SJCRH30 (cell line): ENCODE results near the gene KIF1B. TPM values are rescaled to one million over a fixed set of nuclear protein-coding genes. Genes with fewer than 3 reads are reported as not detected.
"Not testable (repeated sequence)": the region's sequence is repeated elsewhere in the genome, so short reads cannot be mapped to it uniquely, and the experiment has no call there.

Source experiments
- DNase-seq, 2 experiments: peaks; one replicate each; pipeline ENCODE4 v3.0.0-alpha.2; 2015 to 2020
- H3K27ac ChIP-seq: fragments of 250-450 bp; sonication (Bioruptor Pico); 2 replicates; pipeline ENCODE4 v1.5.1; 2020; ENCODE audit warnings: mild to moderate bottlenecking, moderate library complexity
- H3K27me3 ChIP-seq: fragments of 250-450 bp; sonication (Bioruptor Pico); 2 replicates; pipeline ENCODE4 v1.5.1; 2020; ENCODE audit warnings: mild to moderate bottlenecking, moderate library complexity
- H3K36me3 ChIP-seq: fragments of 250-450 bp; sonication (Bioruptor Pico); 2 replicates; pipeline ENCODE4 v1.5.1; 2020; ENCODE audit warnings: mild to moderate bottlenecking, moderate library complexity
- H3K4me1 ChIP-seq: fragments of 250-450 bp; sonication (Bioruptor Pico); 2 replicates; pipeline ENCODE4 v1.5.1; 2020; ENCODE audit warnings: mild to moderate bottlenecking, moderate library complexity
- H3K4me3 ChIP-seq: fragments of 250-450 bp; sonication (Bioruptor Pico); 2 replicates; pipeline ENCODE4 v1.5.1; 2020; ENCODE audit warnings: mild to moderate bottlenecking, moderate library complexity
- H3K9me3 ChIP-seq: fragments of 250-450 bp; sonication (Bioruptor Pico); replicated peaks from 2 replicates; pipeline ENCODE4 v1.5.1; 2020; ENCODE audit warnings: mild to moderate bottlenecking, moderate library complexity
- total RNA-seq: library from RNA; depleted of rRNA; stranded (reverse); fragments of >200 nt; shearing (Covaris generic); gene quantifications from 2 replicates; pipeline ENCODE4 v1.2.3, GENCODE V29; 2014

The KIF1B gene
- total RNA-seq, 1 experiment from 2014 or later = 54.8 TPM

- Histone ChIP-seq H3K4me1 (no peaks in the 10 kb centered on the region), H3K27me3 (no peaks in the 10 kb centered on the region), H3K4me3 (no peak overlapping the region), H3K27ac (no peak overlapping the region), H3K9me3 (no peaks in the 10 kb centered on the region), H3K36me3 (peaks cover 15% of the 10 kb centered on the region)
- DNase-seq = no peak
These were observed 31.8 kb downstream of the KIF1B start for GRCh38 chr1:10242135-10242534.

DNA sequence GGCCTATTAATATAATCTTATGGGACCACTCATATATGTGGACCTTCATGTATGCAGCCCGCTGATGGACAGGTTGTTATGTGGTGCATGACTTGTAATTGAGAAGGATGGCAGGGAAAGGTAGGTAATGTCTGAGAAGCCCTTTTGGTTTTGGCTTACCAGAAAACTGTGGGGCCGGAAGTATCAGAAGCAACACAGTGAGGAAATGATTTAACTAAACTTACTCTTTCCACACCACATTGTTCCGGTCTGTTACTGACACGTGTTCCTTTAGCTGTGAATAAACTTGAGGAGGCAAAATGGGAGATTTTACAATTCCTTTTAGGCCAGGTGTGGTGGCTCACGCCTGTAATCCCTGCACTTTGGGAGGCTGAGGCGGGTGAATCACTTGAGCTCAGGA lies 32.4 kb downstream of the KIF1B start:
- no peaks in the 10 kb centered on the region for H3K27me3 ChIP-seq
- H3K4me3 ChIP-seq = no peak overlapping the region
- no peaks in the 10 kb centered on the region for H3K4me1 ChIP-seq
- no peaks in the 10 kb centered on the region for H3K9me3 ChIP-seq
- DNase-seq = no peak
- peaks cover 14% of the 10 kb centered on the region; the same call in 1 of the 2 replicates for H3K36me3 ChIP-seq
- H3K27ac ChIP-seq = no peak overlapping the region

- DNase-seq = no peak
These were observed 35.3 kb downstream of the KIF1B start for GRCh38 chr1:10245674-10246073.

DNA sequence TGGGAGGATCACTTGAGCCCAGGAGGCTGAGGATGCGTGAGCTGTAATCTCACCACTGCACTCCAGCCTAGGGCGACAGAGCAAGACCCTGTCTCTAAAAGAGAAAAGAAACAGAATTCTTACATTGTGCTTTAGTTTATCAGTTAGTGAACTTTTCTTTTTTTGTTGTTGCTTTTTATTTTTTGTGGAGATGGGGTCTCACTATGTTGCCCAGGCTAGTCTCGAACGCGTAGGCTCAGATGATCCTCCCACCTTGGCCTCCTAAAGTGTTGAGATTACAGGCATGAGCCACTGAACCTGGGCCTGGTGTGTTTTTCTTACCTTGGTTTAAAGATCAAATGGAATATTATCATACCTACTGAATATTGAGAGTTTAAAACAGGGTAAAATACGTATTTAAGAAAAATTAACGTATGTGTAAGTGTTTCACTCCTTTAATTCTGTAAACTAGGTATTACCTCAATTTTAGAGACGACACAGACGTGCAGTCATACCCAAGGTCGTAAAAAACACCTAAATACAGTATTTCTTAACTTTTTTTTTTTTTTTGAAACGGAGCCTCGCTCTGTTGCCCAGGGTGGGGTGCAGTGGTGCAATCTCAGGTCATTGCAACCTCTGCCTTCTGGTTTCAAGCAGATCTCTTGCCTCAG lies 39.6 kb downstream of the KIF1B start:
- H3K4me3 ChIP-seq = no peak overlapping the region
- H3K27me3 ChIP-seq = no peaks in the 10 kb centered on the region
- no peaks in the 10 kb centered on the region for H3K9me3 ChIP-seq
- no peak for DNase-seq
- no peak overlapping the region for H3K27ac ChIP-seq
- peaks cover 6% of the 10 kb centered on the region; the same call in 1 of the 2 replicates for H3K36me3 ChIP-seq
- peaks cover 37% of the 10 kb centered on the region for H3K4me1 ChIP-seq

More at GRCh38 chr1:10245674-10246073, 35.3 kb downstream of the KIF1B start:
- no peaks in the 10 kb centered on the region for H3K9me3 ChIP-seq
- no peak overlapping the region for H3K4me3 ChIP-seq
- no peaks in the 10 kb centered on the region for H3K27me3 ChIP-seq
- H3K27ac ChIP-seq = no peak overlapping the region
- H3K4me1 ChIP-seq = peaks cover 3% of the 10 kb centered on the region; the same call in 1 of the 2 replicates
- peaks cover 6% of the 10 kb centered on the region; the same call in 1 of the 2 replicates for H3K36me3 ChIP-seq

- H3K9me3 ChIP-seq = no peaks in the 10 kb centered on the region
- H3K4me3 ChIP-seq = no peak overlapping the region
- H3K36me3 ChIP-seq = peaks cover 4% of the 10 kb centered on the region; the same call in 1 of the 2 replicates
- peak in 1 of 2 experiments; percentile 13 for DNase-seq
- no peak overlapping the region for H3K27ac ChIP-seq
- no peaks in the 10 kb centered on the region for H3K27me3 ChIP-seq
- H3K4me1 ChIP-seq = peaks cover 38% of the 10 kb centered on the region
These were observed 40.3 kb downstream of the KIF1B start for GRCh38 chr1:10250663-10251062.

DNA sequence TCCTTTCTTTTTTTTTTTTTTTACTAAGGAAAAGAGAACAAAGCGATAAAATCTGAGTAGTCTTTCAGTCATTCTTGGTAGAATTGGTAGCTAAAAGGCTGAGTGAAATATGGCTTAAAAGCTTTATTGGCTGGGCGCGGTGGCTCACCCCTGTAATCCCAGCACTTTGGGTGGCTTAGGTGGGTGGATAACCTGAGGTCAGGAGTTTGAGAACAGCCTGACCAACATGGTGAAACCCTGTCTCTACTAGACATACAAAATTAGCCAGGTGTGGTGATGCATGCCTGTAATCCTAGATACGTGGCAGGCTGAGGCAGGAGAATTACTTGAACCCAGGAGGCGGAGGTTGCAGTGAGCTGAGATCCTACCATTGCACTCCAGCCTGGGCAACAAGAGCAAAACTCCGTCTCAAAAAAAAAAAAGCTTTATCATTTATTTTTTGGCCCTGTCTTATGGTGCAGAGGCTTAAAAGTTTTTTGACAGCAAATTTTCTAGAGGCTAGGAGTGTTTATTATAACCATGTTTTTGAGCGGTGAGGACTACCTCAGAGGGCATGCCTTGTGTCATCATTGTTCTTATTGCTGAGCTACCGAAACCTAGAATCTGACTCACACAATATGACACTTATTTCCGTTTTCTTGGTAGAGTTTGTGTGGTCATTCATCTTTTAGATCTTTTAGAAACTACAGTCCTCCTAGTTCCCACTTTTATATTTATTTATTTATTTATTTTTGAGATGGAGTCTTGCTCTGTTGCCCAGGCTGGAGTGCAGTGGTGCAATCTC lies 41.1 kb downstream of the KIF1B start:
- H3K4me3 ChIP-seq, H3K9me3 ChIP-seq, H3K36me3 ChIP-seq, H3K27me3 ChIP-seq, H3K27ac ChIP-seq: not testable (repeated sequence)
- peaks cover 38% of the 10 kb centered on the region for H3K4me1 ChIP-seq
- peak; percentile 20 to 22 for DNase-seq

GRCh38 chr1:10252508-10252907 lies 42.1 kb downstream of the KIF1B start:
- H3K27me3 ChIP-seq = no peaks in the 10 kb centered on the region
- H3K4me1 ChIP-seq = peaks cover 38% of the 10 kb centered on the region
- H3K36me3 ChIP-seq = no peaks in the 10 kb centered on the region
- H3K4me3 ChIP-seq = no peak overlapping the region
- DNase-seq = peak; percentile 53 to 76
- no peaks in the 10 kb centered on the region for H3K9me3 ChIP-seq
- H3K27ac ChIP-seq = no peak overlapping the region

GRCh38 chr1:10253149-10253548 lies 42.8 kb downstream of the KIF1B start:
- Histone ChIP-seq H3K4me1 (peaks cover 38% of the 10 kb centered on the region), H3K27ac (peak overlapping the region; percentile 32), H3K9me3 (no peaks in the 10 kb centered on the region), H3K4me3 (no peak overlapping the region), H3K36me3 (no peaks in the 10 kb centered on the region), H3K27me3 (no peaks in the 10 kb centered on the region)
- no peak for DNase-seq

DNA sequence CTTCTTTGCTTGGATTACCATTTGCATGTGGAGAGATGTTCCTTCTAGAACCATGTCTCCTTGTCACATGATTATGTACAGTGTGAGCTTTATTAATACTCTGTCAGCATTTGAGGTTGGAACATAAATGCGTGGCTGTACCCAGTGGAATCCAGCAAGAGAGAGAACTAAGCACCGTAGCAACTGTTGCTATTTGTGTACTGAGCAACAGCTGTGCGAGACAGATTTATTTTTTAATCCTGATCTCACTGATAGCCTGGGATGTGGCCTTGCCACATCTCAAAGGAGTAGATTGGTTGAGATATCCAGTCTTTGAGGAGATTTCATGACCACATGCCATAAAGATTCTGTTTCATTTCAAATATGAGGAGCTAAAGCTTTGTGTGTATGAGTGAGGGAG lies 43.4 kb downstream of the KIF1B start:
- Histone ChIP-seq H3K4me1 (peaks cover 38% of the 10 kb centered on the region), H3K36me3 (peaks cover 3% of the 10 kb centered on the region; the same call in 1 of the 2 replicates), H3K27me3 (no peaks in the 10 kb centered on the region), H3K9me3 (no peaks in the 10 kb centered on the region), H3K4me3 (no peak overlapping the region), H3K27ac (peak overlapping the region; percentile 32)
- DNase-seq = peak; percentile 85 to 95

GRCh38 chr1:10257851-10258250 lies 47.5 kb downstream of the KIF1B start:
- Histone ChIP-seq H3K4me3 (no peak overlapping the region), H3K36me3 (peaks cover 14% of the 10 kb centered on the region), H3K9me3 (no peaks in the 10 kb centered on the region), H3K27ac (no peak overlapping the region), H3K4me1 (peaks cover 17% of the 10 kb centered on the region), H3K27me3 (no peaks in the 10 kb centered on the region)
- peak; percentile 20 to 46 for DNase-seq

DNA sequence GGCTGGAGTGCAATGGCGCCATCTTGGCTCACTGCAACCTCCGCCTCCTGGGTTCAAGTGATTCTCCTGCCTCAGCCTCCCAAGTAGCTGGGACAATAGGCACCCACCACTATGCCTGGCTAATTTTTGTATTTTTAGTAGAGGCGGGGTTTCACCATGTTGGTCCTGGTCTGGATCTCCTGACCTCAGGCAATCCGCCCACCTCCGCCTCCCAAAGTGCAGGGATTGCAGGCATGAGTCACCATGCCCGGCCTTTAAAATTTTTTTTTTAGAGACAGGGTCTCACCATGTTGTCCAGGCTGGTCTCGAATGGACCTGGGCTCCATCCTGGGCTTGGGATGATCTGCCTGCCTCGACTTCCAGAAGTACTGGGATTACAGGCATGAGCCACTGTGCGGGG lies 49.2 kb downstream of the KIF1B start:
- DNase-seq, H3K4me3 ChIP-seq, H3K27ac ChIP-seq, H3K27me3 ChIP-seq, H3K9me3 ChIP-seq, H3K4me1 ChIP-seq: not testable (repeated sequence)
- H3K36me3 ChIP-seq = peaks cover 26% of the 10 kb centered on the region

DNA sequence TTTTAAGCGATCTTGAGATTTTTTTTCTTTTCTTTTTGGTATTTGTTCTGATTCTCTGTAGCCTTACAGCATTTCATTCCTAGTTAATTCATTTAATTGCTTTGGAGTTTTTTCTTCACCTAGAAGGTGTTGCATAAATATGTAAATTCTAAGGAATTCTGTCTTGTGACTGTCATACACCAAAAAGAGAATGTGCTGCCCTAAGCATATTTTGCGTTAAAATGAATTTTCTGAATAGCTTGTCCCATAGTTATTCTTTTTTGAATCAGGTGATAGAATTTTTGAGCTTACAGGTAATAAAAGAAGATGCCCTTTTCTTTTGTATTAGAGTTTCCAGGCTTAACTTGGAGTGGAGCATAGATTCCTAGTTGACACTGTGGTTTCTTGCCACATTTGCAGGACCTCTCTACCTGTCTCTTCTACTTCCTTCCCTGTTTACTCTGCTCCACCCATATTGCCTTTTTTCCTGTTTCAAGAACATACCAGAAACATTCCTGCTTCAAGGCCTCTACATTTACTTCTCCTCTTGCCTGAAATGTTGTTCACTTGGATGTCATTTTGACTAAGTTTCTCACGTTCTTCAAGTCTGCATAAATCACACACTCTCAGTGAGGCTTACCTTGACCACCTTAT lies 53.2 kb downstream of the KIF1B start:
- no peak overlapping the region for H3K27ac ChIP-seq
- H3K4me3 ChIP-seq = no peak overlapping the region
- no peak for DNase-seq
- no peaks in the 10 kb centered on the region for H3K27me3 ChIP-seq
- H3K4me1 ChIP-seq = no peaks in the 10 kb centered on the region
- no peaks in the 10 kb centered on the region for H3K9me3 ChIP-seq
- H3K36me3 ChIP-seq = peaks cover 39% of the 10 kb centered on the region

- Histone ChIP-seq H3K36me3 (peaks cover 41% of the 10 kb centered on the region), H3K27ac (no peak overlapping the region), H3K9me3 (no peaks in the 10 kb centered on the region)
These were observed 54.7 kb downstream of the KIF1B start for GRCh38 chr1:10265027-10265426.

GRCh38 chr1:10265900-10266299 lies 55.5 kb downstream of the KIF1B start:
- H3K27me3 ChIP-seq = no peaks in the 10 kb centered on the region
- no peak for DNase-seq
- H3K4me1 ChIP-seq = no peaks in the 10 kb centered on the region
- peaks cover 41% of the 10 kb centered on the region for H3K36me3 ChIP-seq
- H3K9me3 ChIP-seq = no peaks in the 10 kb centered on the region
- H3K4me3 ChIP-seq = no peak overlapping the region
- no peak overlapping the region for H3K27ac ChIP-seq

More at GRCh38 chr1:10265027-10265426, 54.7 kb downstream of the KIF1B start:
- DNase-seq = no peak
- Histone ChIP-seq H3K4me3 (no peak overlapping the region), H3K27me3 (no peaks in the 10 kb centered on the region), H3K4me1 (no peaks in the 10 kb centered on the region)

DNA sequence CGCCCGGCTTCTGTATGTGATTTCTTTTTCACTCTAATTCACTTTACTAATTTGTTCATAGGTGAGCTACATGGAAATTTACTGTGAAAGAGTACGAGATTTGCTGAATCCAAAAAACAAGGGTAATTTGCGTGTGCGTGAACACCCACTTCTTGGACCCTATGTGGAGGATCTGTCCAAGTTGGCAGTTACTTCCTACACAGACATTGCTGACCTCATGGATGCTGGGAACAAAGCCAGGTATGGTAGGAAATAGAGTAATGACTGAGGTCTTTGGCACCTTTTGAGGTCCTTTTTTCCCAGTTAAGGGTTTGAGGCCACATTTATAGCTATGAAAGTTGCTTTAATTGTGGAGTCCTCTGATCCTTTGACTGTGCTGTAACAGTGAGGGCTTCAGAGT lies 56.9 kb downstream of the KIF1B start:
- Histone ChIP-seq H3K4me1 (no peaks in the 10 kb centered on the region), H3K4me3 (no peak overlapping the region), H3K36me3 (peaks cover 44% of the 10 kb centered on the region), H3K9me3 (no peaks in the 10 kb centered on the region), H3K27ac (no peak overlapping the region), H3K27me3 (no peaks in the 10 kb centered on the region)
- no peak for DNase-seq
